Endothelial cell of umbilical vein (primary cell): ENCODE measurements around the gene CYP3A4.

Source experiments
- EZH2 ChIP-seq: IDR thresholded peaks from 2 replicates; pipeline ENCODE4 v1.6.1; 2012; ENCODE audit warnings: borderline replicate concordance, low read depth, mild to moderate bottlenecking, moderate library complexity, low read length, inconsistent platforms; ENCODE audit not compliant: severe bottlenecking
- GATA2 ChIP-seq: IDR thresholded peaks from 2 replicates; pipeline ENCODE4 v1.7.0; 2011; ENCODE audit warnings: low read depth, mild to moderate bottlenecking, moderate library complexity, mixed read lengths, low read length; ENCODE audit not compliant: insufficient read length, insufficient read depth
- JUN ChIP-seq: IDR thresholded peaks from 2 replicates; pipeline ENCODE4 v1.6.1; 2011; ENCODE audit warnings: borderline replicate concordance, low read depth; ENCODE audit not compliant: insufficient read length, insufficient read depth
- MYC ChIP-seq: IDR thresholded peaks from one replicate; pipeline ENCODE4 v1.6.1; 2011; ENCODE audit warnings: mild to moderate bottlenecking, low read depth, low read length
- POLR2A ChIP-seq: IDR thresholded peaks from 2 replicates; pipeline ENCODE4 v1.6.1; 2012; ENCODE audit warnings: low read depth, mild to moderate bottlenecking, control low read depth, low read length
- POLR2AphosphoS5 ChIP-seq: IDR thresholded peaks from 2 replicates; pipeline ENCODE4 v1.6.1; 2012; ENCODE audit warnings: low read depth, mild to moderate bottlenecking, control low read depth, low read length, moderate library complexity; ENCODE audit not compliant: insufficient read depth
- TF ChIP-seq, protein P1 (sequence below), 2 donors: IDR thresholded peaks; 1 replicate in 1 of 2; 2 replicates in 1 of 2; pipeline ENCODE4 v1.5.1; 2011; ENCODE audit warnings: low read length in 2 of 2, mild to moderate bottlenecking in 2 of 2, moderate library complexity in 2 of 2, control low read depth in 1 of 2, inconsistent platforms in 1 of 2, low read depth in 1 of 2; ENCODE audit not compliant: insufficient read depth in 1 of 2; ENCODE audit errors: extremely low read depth in 1 of 2
- TF ChIP-seq, protein P2 (sequence below): IDR thresholded peaks from 2 replicates; pipeline ENCODE4 v1.6.1; 2011; ENCODE audit not compliant: insufficient read depth, insufficient read length

GRCh38 chr7:99779949-99780348 lies 4.0 kb downstream of the CYP3A4 start:
- TF ChIP-seq EZH2 = no peak
- TF ChIP-seq, protein P1, sequence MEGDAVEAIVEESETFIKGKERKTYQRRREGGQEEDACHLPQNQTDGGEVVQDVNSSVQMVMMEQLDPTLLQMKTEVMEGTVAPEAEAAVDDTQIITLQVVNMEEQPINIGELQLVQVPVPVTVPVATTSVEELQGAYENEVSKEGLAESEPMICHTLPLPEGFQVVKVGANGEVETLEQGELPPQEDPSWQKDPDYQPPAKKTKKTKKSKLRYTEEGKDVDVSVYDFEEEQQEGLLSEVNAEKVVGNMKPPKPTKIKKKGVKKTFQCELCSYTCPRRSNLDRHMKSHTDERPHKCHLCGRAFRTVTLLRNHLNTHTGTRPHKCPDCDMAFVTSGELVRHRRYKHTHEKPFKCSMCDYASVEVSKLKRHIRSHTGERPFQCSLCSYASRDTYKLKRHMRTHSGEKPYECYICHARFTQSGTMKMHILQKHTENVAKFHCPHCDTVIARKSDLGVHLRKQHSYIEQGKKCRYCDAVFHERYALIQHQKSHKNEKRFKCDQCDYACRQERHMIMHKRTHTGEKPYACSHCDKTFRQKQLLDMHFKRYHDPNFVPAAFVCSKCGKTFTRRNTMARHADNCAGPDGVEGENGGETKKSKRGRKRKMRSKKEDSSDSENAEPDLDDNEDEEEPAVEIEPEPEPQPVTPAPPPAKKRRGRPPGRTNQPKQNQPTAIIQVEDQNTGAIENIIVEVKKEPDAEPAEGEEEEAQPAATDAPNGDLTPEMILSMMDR (IDR thresholded peaks at IDR 0.05; ENCODE audit: extremely low read depth in 1 of 2, insufficient read depth in 1 of 2, low read depth in 1 of 2, low read length in 2 of 2) = no peak
- no peak for TF ChIP-seq POLR2A
- TF ChIP-seq, protein P2, sequence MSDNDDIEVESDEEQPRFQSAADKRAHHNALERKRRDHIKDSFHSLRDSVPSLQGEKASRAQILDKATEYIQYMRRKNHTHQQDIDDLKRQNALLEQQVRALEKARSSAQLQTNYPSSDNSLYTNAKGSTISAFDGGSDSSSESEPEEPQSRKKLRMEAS = no peak
- no peak for TF ChIP-seq POLR2AphosphoS5
- no peak for TF ChIP-seq JUN
- TF ChIP-seq MYC = no peak
- no peak for TF ChIP-seq GATA2
